SK-N-SH treated with all-trans-retinoic acid at 6 μM for 48 hours (cell line): Measurements from ENCODE around the gene RAB38.

Experiments
- ATAC-seq: fragments of 200-7000 bp; cut with Tn5 transposase; 3 replicates; pipeline ENCODE4 v1.9.1; 2020; ENCODE audit warnings: mild to moderate bottlenecking, moderate library complexity
- ARNTL ChIP-seq: fragments of 450-650 bp; formaldehyde crosslinking; IDR thresholded peaks from 2 replicates; pipeline ENCODE4 v1.5.0; 2020; ENCODE audit warnings: low read depth, mild to moderate bottlenecking, moderate library complexity, borderline replicate concordance
- BACH2 ChIP-seq: fragments of 250-450 bp; sonication (Bioruptor Pico); IDR thresholded peaks from 2 replicates; pipeline ENCODE4 v1.9.0; 2021; ENCODE audit warnings: mild to moderate bottlenecking, borderline replicate concordance
- CSDC2 ChIP-seq: fragments of 250-450 bp; sonication (Bioruptor Pico); IDR thresholded peaks from 2 replicates; pipeline ENCODE4 v1.5.0; 2020; ENCODE audit warnings: mild to moderate bottlenecking, moderate library complexity
- ISL1 ChIP-seq: fragments of 250-450 bp; sonication (Bioruptor Pico); IDR thresholded peaks from 2 replicates; pipeline ENCODE4 v2.1.2; 2022; ENCODE audit warnings: mild to moderate bottlenecking, moderate library complexity
- OSR1 ChIP-seq: fragments of 250-450 bp; sonication (Bioruptor Pico); IDR thresholded peaks from 2 replicates; pipeline ENCODE4 v1.8.0; 2022; ENCODE audit warnings: moderate library complexity, mild to moderate bottlenecking, inconsistent platforms
- PPARA ChIP-seq: fragments of 250-450 bp; sonication (Bioruptor Pico); IDR thresholded peaks from 2 replicates; pipeline ENCODE4 v1.5.0; 2020; ENCODE audit warnings: mild to moderate bottlenecking, borderline replicate concordance
- RARB ChIP-seq: fragments of 250-450 bp; sonication (Bioruptor Pico); IDR thresholded peaks from 2 replicates; pipeline ENCODE4 v1.8.0; 2021; ENCODE audit warnings: mild to moderate bottlenecking, moderate library complexity
- SNAI2 ChIP-seq: fragments of 250-450 bp; sonication (Bioruptor Pico); IDR thresholded peaks from 2 replicates; pipeline ENCODE4 v1.5.0; 2020; ENCODE audit warnings: mild to moderate bottlenecking, moderate library complexity
- TCF4 ChIP-seq: fragments of 250-450 bp; sonication (Bioruptor Pico); IDR thresholded peaks from 2 replicates; pipeline ENCODE4 v1.8.0; 2021; ENCODE audit warnings: mild to moderate bottlenecking, moderate library complexity, borderline replicate concordance
- TOX ChIP-seq: fragments of 250-450 bp; sonication (Bioruptor Pico); IDR thresholded peaks from 2 replicates; pipeline ENCODE4 v1.8.0; 2021; ENCODE audit warnings: mild to moderate bottlenecking, moderate library complexity, borderline replicate concordance
- TSHZ2 ChIP-seq: fragments of 250-450 bp; sonication (Bioruptor Pico); IDR thresholded peaks from 2 replicates; pipeline ENCODE4 v1.5.0; 2020; ENCODE audit warnings: mild to moderate bottlenecking, moderate library complexity
- ZC3H10 ChIP-seq: fragments of 250-450 bp; sonication (Bioruptor Pico); IDR thresholded peaks from 2 replicates; pipeline ENCODE4 v1.5.1; 2021; ENCODE audit warnings: mild to moderate bottlenecking, moderate library complexity
- ZFP30 ChIP-seq: fragments of 450-650 bp; formaldehyde crosslinking; IDR thresholded peaks from 2 replicates; pipeline ENCODE4 v1.5.0; 2022; ENCODE audit warnings: mild to moderate bottlenecking, moderate library complexity
- ZNF70 ChIP-seq: fragments of 450-650 bp; formaldehyde crosslinking; IDR thresholded peaks from 2 replicates; pipeline ENCODE4 v1.5.0; 2020; ENCODE audit warnings: mild to moderate bottlenecking, moderate library complexity
- ZNF8 ChIP-seq: fragments of 450-650 bp; formaldehyde crosslinking; IDR thresholded peaks from 2 replicates; pipeline ENCODE4 v1.5.0; 2020; ENCODE audit warnings: mild to moderate bottlenecking, moderate library complexity
- TF ChIP-seq, protein P1 (sequence below): fragments of 250-450 bp; sonication (Bioruptor Pico); IDR thresholded peaks from 2 replicates; pipeline ENCODE4 v1.5.1; 2021; ENCODE audit warnings: mild to moderate bottlenecking, moderate library complexity
- TF ChIP-seq, protein P2 (sequence below): fragments of 250-450 bp; sonication (Bioruptor Pico); IDR thresholded peaks from 2 replicates; pipeline ENCODE4 v1.8.0; 2020; ENCODE audit warnings: mild to moderate bottlenecking, moderate library complexity, borderline replicate concordance

Gene RAB38

DNA sequence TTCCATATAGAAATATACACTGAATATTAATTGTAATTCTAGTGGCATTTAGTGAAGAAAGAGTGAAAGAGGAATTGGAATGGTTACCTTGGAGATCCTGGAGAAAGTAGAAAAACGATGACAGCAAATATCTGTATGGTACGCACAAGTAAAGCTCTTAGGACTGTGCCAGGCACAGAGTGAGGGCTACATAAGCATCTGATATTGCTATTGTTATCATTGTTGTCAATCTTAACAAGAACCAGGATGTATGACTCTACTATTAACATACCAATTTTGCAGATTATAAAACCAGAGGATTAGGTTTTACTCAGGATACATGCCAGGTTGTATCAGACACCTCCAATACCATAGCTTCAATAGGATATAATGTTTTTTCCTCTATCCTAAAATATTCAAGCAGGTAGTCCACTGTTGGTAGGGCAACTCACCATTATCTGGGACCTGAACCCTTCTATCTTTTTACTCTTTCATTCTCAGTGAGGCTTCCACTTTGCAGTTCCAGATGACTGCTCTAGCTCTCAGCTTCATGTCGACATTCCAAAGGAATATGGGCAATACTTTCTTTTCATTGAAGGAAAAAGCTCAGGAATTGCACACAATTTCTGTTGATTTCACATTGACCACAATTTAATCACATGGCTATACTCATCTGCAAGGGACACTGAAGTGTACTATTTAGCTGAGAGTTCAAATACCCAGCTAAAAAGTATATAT lies 73.2 kb downstream of the RAB38 start (continued):
- no peak for TF ChIP-seq TSHZ2 (CRISPR knock-in tag)
- TF ChIP-seq, protein P1, sequence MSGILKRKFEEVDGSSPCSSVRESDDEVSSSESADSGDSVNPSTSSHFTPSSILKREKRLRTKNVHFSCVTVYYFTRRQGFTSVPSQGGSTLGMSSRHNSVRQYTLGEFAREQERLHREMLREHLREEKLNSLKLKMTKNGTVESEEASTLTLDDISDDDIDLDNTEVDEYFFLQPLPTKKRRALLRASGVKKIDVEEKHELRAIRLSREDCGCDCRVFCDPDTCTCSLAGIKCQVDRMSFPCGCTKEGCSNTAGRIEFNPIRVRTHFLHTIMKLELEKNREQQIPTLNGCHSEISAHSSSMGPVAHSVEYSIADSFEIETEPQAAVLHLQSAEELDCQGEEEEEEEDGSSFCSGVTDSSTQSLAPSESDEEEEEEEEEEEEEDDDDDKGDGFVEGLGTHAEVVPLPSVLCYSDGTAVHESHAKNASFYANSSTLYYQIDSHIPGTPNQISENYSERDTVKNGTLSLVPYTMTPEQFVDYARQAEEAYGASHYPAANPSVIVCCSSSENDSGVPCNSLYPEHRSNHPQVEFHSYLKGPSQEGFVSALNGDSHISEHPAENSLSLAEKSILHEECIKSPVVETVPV (CRISPR knock-in tag) = no peak

GRCh38 chr11:88100151-88100550 lies 75.1 kb downstream of the RAB38 start:
- ATAC-seq = no peak
- TF ChIP-seq OSR1 (no peak), SNAI2 (CRISPR knock-in tag) (no peak), CSDC2 (CRISPR knock-in tag) (no peak), RARB (no peak), BACH2 (CRISPR knock-in tag) (no peak), ISL1 (no peak), ARNTL (CRISPR knock-in tag) (no peak), ZC3H10 (no peak), PPARA (no peak), ZFP30 (CRISPR knock-in tag) (no peak), TCF4 (CRISPR knock-in tag) (no peak), TOX (CRISPR knock-in tag) (no peak)
- TF ChIP-seq, protein P2, sequence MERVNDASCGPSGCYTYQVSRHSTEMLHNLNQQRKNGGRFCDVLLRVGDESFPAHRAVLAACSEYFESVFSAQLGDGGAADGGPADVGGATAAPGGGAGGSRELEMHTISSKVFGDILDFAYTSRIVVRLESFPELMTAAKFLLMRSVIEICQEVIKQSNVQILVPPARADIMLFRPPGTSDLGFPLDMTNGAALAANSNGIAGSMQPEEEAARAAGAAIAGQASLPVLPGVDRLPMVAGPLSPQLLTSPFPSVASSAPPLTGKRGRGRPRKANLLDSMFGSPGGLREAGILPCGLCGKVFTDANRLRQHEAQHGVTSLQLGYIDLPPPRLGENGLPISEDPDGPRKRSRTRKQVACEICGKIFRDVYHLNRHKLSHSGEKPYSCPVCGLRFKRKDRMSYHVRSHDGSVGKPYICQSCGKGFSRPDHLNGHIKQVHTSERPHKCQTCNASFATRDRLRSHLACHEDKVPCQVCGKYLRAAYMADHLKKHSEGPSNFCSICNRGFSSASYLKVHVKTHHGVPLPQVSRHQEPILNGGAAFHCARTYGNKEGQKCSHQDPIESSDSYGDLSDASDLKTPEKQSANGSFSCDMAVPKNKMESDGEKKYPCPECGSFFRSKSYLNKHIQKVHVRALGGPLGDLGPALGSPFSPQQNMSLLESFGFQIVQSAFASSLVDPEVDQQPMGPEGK (CRISPR knock-in tag) = no peak

DNA sequence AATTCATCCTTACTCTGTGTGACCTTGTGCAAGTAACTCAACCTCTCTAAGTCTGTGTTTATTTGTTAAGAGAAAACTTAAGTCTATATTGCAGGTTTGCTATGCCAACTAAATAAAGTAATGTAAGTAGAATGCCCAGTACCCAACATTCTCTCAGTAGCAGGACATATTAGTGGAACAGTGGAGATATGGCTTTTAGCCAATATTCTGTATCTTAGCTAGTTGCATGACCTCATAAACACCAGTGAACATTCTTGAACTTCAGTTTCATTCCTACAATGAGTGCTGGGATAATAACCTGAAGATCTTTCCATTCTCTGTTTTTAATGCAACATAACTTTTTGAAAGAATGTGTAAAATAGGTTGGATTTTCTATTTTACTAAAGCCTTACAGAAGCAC lies 77.0 kb downstream of the RAB38 start:
- no peak for TF ChIP-seq CSDC2 (CRISPR knock-in tag)
- TF ChIP-seq BACH2 (CRISPR knock-in tag) = no peak
- TF ChIP-seq TSHZ2 (CRISPR knock-in tag) = no peak
- TF ChIP-seq TOX (CRISPR knock-in tag) = no peak
- TF ChIP-seq RARB = no peak
- no peak for TF ChIP-seq ZFP30 (CRISPR knock-in tag)
- TF ChIP-seq ZNF8 (CRISPR knock-in tag) = no peak
- TF ChIP-seq, protein P1 (CRISPR knock-in tag) = no peak
- ATAC-seq = no peak

DNA sequence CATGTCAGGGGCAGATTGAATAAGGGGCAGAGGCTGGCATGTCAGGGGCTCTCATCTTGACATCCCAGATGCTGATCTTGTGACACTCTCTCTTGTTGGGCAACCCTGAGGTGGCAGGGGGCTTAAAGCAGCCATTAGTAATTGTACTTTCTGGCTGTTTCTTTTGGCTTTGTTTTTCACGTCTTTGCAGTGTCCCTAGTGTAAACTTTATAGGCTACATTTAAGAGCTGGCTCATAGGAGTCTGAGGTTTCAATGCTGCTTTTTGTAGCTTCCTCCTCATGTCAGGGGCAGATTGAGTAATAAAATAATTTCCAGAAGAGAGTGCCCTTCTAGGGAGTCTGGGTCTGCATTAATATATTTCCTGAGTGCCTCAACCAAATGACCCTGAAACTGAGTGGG lies 86.1 kb downstream of the RAB38 start:
- ATAC-seq = no peak
- TF ChIP-seq TOX (CRISPR knock-in tag) (no peak), ZNF8 (CRISPR knock-in tag) (no peak), TSHZ2 (CRISPR knock-in tag) (no peak), ZNF70 (CRISPR knock-in tag) (no peak)
